ENCODE data around the gene DUSP15.
A peak's percentile ranks its signal among the peaks of the same experiment; 100 is the strongest.
"Not testable (repeated sequence)": the region's sequence is repeated elsewhere in the genome, so short reads cannot be mapped to it uniquely, and the experiment has no call there.

Gene DUSP15

DNA sequence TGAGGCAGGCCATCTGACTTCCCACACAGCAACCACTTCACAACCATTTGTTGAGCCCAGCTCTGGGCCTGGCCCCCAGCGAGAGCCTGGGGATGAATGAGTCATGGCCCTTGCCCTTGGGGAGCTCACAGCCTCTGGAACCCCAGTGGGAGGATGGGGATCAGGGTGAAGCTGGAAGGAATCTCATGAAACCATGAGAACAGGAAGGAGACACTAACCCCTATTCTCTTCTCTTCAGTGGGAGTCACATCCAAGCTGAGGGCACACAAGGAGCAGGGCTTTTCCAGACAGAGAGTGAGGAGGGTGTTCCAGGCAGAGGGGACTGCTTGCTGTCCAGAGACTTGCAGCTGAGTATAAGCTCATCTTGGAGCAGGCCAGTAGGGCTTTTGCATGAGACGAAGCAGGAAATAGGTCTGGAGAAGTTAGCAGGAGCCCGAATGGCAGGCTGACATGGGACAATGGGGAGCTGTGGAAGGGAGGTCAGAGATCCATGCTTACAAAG is 32.4 kb downstream of the DUSP15 start:
- no peak for DNase-seq

GRCh38 chr20:31836853-31837608 is 33.3 kb downstream of the DUSP15 start:
- DNase-seq, result no peak

- DNase-seq, result no peak
These were observed 34.1 kb downstream of the DUSP15 start for GRCh38 chr20:31835977-31836852.

GRCh38 chr20:31835554-31835953 is 34.8 kb downstream of the DUSP15 start:
- DNase-seq, result no peak

DNA sequence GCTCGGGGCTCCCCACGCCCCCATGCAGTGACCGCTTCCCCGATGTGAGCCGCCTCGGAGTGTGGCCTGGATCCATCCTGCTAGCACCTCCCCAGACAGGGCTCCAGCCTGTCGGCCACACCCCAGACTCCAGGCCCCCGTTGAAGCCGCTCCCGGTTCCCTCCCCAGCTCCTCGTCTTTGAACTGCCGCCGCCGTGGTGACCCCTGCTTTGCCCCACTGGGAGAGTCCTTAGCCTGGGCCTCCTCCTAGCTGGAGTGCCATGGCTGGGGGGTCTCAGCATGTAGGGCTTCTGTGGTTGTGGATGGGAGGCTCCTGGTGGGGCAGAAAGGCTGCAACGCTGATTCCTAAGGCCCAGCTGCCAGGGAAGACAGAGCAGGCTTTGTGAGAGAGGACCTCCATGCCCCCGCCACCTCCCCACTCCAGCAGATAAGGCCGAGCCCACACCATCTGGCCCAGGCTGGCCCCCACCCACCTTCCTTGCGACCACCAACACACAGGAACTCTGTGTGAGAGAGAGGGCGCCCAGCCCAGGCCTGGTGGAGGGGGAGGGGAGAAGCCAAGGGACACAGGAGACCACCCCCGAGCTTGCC is 36.3 kb downstream of the DUSP15 start:
- no peak for DNase-seq

DNA sequence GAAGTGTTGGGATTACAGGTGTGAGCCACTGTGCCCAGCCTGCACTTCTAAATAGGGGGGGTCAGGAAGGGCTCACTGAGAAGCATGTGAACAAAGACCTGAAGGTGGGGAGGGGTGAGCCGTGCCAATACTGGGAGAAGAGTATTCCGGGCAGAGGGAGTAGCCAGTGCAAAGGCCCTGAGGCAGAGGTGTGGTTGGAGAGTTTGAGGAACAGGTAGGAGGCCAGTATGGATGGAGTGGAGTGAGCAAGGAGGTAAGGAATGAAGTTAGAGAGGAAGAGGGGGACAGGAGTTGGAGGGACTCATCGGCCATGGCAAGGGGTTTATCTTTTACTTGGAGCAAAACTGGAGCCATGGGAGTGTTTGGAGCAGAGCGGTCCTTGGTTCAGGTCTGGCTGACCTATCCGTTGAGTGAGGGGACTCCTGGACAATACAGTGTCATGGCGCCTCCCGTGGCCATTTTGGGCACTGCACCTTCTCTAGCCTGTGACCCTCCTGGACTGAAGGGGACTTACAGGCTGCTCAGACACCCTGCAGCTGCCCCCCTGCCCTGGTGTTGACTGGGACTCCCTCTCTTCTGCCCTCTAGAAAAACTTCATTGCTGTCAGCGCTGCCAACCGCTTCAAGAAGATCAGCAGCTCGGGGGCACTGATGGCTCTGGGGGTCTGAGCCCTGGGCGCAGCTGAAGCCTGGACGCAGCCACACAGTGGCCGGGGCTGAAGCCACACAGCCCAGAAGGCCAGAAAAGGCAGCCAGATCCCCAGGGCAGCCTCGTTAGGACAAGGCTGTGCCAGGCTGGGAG is 37.0 kb downstream of the DUSP15 start:
- peak; percentile 56 for DNase-seq

- no peak for DNase-seq
These were observed 38.5 kb downstream of the DUSP15 start for GRCh38 chr20:31831771-31832306.

- no peak for DNase-seq
These were observed 39.1 kb downstream of the DUSP15 start for GRCh38 chr20:31831211-31831610.

DNA sequence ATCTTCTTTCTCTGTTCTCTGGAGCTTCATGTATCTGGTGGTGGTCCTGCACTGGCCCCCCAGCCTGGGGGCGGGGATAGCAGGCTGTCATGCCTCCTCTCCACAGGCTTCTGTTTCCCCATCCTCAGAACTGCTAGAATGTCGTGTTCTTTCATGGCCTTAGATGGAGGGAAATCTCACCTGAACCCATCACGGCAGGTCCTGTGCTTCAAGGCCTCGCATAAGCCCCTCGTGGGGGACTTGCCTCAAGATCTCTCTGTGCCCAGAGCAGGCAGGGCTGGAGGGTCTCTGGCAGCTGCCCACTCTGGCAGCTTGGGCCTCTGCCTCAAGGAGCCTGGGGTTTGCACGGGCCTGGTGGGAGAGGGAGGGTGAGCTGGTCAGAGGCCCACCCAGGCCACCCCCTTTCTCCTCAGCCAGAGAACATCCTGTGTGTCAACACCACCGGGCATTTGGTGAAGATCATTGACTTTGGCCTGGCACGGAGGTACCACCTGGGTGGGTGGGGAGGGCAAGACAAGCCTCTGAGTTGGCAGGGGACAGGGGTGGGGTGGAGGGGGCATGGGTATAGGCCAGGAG is 39.8 kb downstream of the DUSP15 start:
- no peak for DNase-seq

DNA sequence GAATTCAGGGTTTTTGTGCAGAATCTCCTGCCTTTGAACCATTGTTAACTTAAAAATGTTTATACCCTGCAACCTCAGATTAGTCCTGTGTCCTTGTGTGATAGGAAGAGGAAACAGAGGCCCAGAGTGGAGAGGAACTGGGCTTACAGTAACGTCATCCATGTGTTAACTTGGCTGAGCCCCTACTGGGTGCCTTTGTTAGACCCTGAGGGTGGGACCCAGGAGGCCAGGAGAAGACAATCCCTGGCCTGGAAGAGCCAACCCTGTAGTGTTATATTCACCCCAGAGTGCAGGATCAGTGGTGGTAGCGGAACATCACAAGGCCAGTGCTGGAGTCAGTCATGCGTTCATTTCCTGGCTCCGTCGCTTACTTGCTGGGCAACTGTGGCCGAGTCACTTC is 40.6 kb downstream of the DUSP15 start:
- DNase-seq, result no peak

DNA sequence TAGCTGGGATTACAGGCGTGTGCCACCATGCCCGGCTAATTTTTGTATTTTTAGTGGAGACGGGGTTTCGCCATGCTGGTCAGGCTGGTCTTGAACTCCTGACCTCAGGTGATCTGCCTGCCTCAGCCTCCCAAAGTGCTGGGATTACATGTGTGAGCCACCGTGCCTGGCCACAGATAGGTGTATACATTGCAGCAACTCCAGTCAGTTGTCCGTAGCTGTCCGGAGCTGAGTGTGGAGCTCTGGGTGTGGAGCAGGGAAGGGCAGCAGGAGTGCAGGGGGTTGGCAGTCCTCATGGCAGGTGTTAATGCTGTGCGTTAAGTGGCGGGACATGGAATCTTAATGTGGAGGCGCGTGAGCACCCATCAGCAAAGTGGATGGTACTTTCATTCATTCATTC is 42.3 kb downstream of the DUSP15 start:
- not testable (repeated sequence) for DNase-seq

- no peak for DNase-seq
These were observed 43.3 kb downstream of the DUSP15 start for GRCh38 chr20:31827059-31827458.

DNA sequence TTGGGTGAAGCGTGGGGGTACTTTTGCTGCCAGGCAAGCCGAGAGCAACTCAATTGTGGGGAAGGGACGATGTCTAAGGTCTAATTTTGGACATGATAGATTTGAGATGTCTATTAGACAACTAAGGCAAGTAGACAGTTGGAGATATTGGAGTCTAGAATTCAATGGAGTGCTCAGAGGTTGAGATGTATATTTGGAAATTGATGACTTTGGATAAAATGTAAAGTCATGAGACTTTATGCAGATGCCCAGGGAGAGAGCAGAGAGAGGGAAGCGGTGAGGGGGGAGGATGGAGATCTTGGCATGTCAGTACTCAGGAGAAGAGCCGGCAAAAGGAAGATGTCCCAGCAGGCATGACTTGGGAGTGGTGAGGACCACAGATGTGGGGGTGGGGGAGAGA is 44.3 kb downstream of the DUSP15 start:
- DNase-seq, result no peak

DNA sequence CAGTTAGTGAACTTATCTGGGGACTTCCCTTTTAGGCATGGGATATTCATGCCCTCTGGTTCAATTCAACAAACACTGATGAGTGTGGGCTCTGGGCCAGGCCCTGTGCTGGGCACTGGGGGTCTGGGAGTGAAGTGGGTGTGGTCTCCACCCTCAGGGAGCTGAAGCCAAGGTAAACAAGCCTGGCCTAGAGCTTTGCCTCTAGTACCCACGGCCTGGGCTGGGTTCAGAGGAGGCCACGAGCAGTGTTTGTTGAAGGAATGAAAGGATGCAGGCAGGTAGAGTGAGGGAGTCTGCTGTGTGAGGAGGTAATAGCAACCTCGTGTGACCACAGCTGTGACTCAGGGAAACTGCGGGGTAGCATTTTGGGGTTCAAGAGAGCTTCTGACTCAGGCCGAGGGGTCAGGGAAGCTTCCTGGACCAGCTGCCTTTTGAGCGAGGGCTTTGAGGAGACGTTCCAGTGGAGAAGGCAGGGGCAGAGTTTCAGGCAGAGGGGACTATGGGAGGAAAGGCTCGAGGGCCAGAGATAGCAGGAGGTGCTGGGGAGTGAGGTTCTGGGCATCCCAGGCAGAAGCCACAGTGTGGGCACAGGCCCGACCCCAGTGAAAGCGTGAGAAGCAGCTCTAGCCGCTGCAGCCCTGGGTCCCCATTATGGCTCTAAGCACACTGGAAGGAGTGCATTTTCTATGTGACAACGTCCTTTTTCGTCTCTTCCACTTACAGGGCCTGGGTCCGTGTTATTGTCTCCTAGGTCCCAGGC is 45.6 kb downstream of the DUSP15 start:
- no peak for DNase-seq

- no peak for DNase-seq
These were observed 46.2 kb downstream of the DUSP15 start for GRCh38 chr20:31824125-31824485.

- DNase-seq, result no peak
These were observed 46.8 kb downstream of the DUSP15 start for GRCh38 chr20:31823360-31824124.

DNA sequence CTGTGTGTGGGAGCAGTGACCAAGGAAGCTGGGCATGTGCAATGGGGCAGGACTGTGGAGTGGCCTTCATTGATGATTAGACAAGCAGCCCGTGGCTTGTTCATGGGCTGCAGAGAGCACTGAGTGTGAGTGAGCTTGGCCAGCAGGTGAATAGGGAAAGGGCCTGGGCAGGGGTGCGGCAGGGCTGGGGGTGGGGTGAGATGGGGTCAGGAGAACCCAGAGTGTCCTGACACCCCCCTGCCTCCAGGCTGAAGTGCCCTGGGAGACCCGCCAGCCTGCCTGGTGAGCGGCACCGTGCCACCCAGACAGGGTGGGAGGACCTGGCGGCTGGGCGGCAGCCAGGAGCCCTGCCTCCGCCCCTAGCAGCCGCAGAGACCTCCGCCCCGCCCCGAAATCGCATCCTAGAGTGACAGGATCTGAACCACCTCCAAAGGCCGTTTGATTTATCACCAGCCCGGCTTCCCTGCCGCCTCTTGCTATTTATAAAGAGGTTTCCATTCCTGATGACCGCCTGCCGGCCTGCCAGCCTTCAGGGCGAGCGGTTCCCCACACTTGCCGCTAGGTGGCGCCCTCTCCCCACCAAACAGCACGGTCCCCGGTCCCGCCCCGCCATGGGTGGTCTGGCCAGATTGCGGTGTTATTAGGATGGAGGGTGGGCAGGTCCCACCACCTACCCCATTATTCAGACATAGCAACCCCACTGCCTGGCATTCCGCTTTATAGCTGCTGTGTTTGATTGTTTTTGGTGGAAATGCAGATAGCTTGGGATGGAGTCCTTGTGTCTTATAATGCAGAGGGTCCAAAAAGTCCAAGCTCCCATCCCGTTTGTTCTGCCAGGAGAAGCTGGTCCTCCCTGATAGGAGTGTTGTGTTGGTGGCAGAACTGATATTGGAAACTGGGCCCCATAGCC is 47.7 kb downstream of the DUSP15 start:
- DNase-seq, result peak; percentile 74

GRCh38 chr20:31821427-31821826 is 48.9 kb downstream of the DUSP15 start:
- no peak for DNase-seq

GRCh38 chr20:31820228-31820627 is 50.1 kb downstream of the DUSP15 start:
- no peak for DNase-seq

Measured in activated CD4-positive, alpha-beta T cell treated with anti-CD3 and anti-CD28 coated beads, Interleukin-2, amount 50 U/mL, for 1 hour (primary cell).